Activated T-cell treated with anti-CD3 and anti-CD28 coated beads, Interleukin-2, amount 50 U/mL, for 4 hours (primary cell): ENCODE measurements around the gene CACNA1G. TPM values are rescaled to one million over a fixed set of nuclear protein-coding genes. Genes with fewer than 3 reads are reported as not detected.
A peak's percentile ranks its signal among the peaks of the same experiment; 100 is the strongest.

Experiments
- ATAC-seq, 2 donors: fragments of 200-7000 bp; cut with Tn5 transposase; one replicate each; pipeline ENCODE4 v1.10.0; 2021
- DNase-seq: peaks from one replicate; pipeline ENCODE4 v3.0.0-alpha.2; 2020
- H3K27me3 Mint-ChIP-seq: one replicate; pipeline ENCODE4 v1.8.0; 2021; ENCODE audit warnings: low read depth, mixed read lengths
- H3K36me3 Mint-ChIP-seq: one replicate; pipeline ENCODE4 v1.8.0; 2022; ENCODE audit warnings: mixed read lengths; ENCODE audit not compliant: insufficient read depth
- H3K4me1 Mint-ChIP-seq: one replicate; pipeline ENCODE4 v1.8.0; 2021; ENCODE audit warnings: low read depth, mixed read lengths
- H3K4me3 Mint-ChIP-seq: one replicate; pipeline ENCODE4 v1.8.0; 2021; ENCODE audit warnings: mild to moderate bottlenecking, moderate library complexity, mixed read lengths
- H3K9me3 Mint-ChIP-seq: one replicate; pipeline ENCODE4 v1.8.0; 2021; ENCODE audit warnings: mixed read lengths
- total RNA-seq, 3 donors: library from RNA; stranded (reverse); gene quantifications; one replicate each; pipeline ENCODE4 v1.2.1, GENCODE V29; 2021

The CACNA1G gene
- total RNA-seq, 3 donors from 2014 or later = 0.03 TPM; not detected in 2

GRCh38 chr17:50634915-50635731, 74.6 kb downstream of the CACNA1G start:
- Mint-ChIP-seq H3K27me3 (peaks cover 80% of the 10 kb centered on the region), H3K4me1 (no peaks in the 10 kb centered on the region), H3K4me3 (no peak overlapping the region), H3K9me3 (no peaks in the 10 kb centered on the region), H3K36me3 (no peaks in the 10 kb centered on the region)
- DNase-seq (no peak), ATAC-seq (peak; percentile 17 to 25)

GRCh38 chr17:50635732-50635981, 75.1 kb downstream of the CACNA1G start:
- Mint-ChIP-seq H3K4me3 (no peak overlapping the region), H3K36me3 (no peaks in the 10 kb centered on the region), H3K27me3 (peaks cover 74% of the 10 kb centered on the region), H3K9me3 (no peaks in the 10 kb centered on the region), H3K4me1 (no peaks in the 10 kb centered on the region)
- DNase-seq (no peak), ATAC-seq (no peak)

- no peak for DNase-seq
- Mint-ChIP-seq H3K4me3 (no peak overlapping the region), H3K9me3 (no peaks in the 10 kb centered on the region), H3K4me1 (no peaks in the 10 kb centered on the region), H3K36me3 (no peaks in the 10 kb centered on the region), H3K27me3 (peaks cover 70% of the 10 kb centered on the region)
- ATAC-seq = no peak
These were observed 75.7 kb downstream of the CACNA1G start for GRCh38 chr17:50635982-50636803.

- DNase-seq = no peak
- Mint-ChIP-seq H3K4me3 (no peak overlapping the region), H3K9me3 (no peaks in the 10 kb centered on the region), H3K4me1 (no peaks in the 10 kb centered on the region), H3K36me3 (no peaks in the 10 kb centered on the region), H3K27me3 (peaks cover 64% of the 10 kb centered on the region)
- ATAC-seq = no peak
These were observed 76.3 kb downstream of the CACNA1G start for GRCh38 chr17:50636804-50637195.

- Mint-ChIP-seq H3K27me3 (peaks cover 55% of the 10 kb centered on the region), H3K4me3 (no peak overlapping the region), H3K9me3 (no peaks in the 10 kb centered on the region), H3K4me1 (no peaks in the 10 kb centered on the region), H3K36me3 (no peaks in the 10 kb centered on the region)
- ATAC-seq (no peak), DNase-seq (no peak)
These were observed 77.5 kb downstream of the CACNA1G start for GRCh38 chr17:50637829-50638605.

- Mint-ChIP-seq H3K9me3 (no peaks in the 10 kb centered on the region), H3K4me1 (no peaks in the 10 kb centered on the region), H3K36me3 (no peaks in the 10 kb centered on the region), H3K4me3 (no peak overlapping the region), H3K27me3 (peaks cover 49% of the 10 kb centered on the region)
- ATAC-seq = no peak
- no peak for DNase-seq
These were observed 78.1 kb downstream of the CACNA1G start for GRCh38 chr17:50638606-50638965.

GRCh38 chr17:50638966-50639713, 78.6 kb downstream of the CACNA1G start:
- ATAC-seq (no peak), DNase-seq (no peak)
- Mint-ChIP-seq H3K27me3 (peaks cover 43% of the 10 kb centered on the region), H3K4me3 (no peak overlapping the region), H3K4me1 (no peaks in the 10 kb centered on the region), H3K9me3 (no peaks in the 10 kb centered on the region), H3K36me3 (no peaks in the 10 kb centered on the region)

- H3K36me3 Mint-ChIP-seq = no peaks in the 10 kb centered on the region
- no peak overlapping the region for H3K4me3 Mint-ChIP-seq
- DNase-seq = no peak
- H3K4me1 Mint-ChIP-seq = no peaks in the 10 kb centered on the region
- H3K27me3 Mint-ChIP-seq = peaks cover 36% of the 10 kb centered on the region
- no peaks in the 10 kb centered on the region for H3K9me3 Mint-ChIP-seq
- ATAC-seq = no peak
These were observed 80.3 kb downstream of the CACNA1G start for GRCh38 chr17:50640686-50641351.

GRCh38 chr17:50641357-50641756, 80.8 kb downstream of the CACNA1G start:
- Mint-ChIP-seq H3K27me3 (peaks cover 30% of the 10 kb centered on the region), H3K36me3 (no peaks in the 10 kb centered on the region), H3K9me3 (no peaks in the 10 kb centered on the region), H3K4me1 (no peaks in the 10 kb centered on the region), H3K4me3 (no peak overlapping the region)
- DNase-seq (no peak), ATAC-seq (no peak)

GRCh38 chr17:50642071-50642721, 81.7 kb downstream of the CACNA1G start:
- ATAC-seq = no peak
- H3K4me1 Mint-ChIP-seq = no peaks in the 10 kb centered on the region
- H3K4me3 Mint-ChIP-seq = no peak overlapping the region
- H3K36me3 Mint-ChIP-seq = no peaks in the 10 kb centered on the region
- peaks cover 22% of the 10 kb centered on the region for H3K27me3 Mint-ChIP-seq
- no peak for DNase-seq
- no peaks in the 10 kb centered on the region for H3K9me3 Mint-ChIP-seq

- Mint-ChIP-seq H3K27me3 (peaks cover 16% of the 10 kb centered on the region), H3K9me3 (no peaks in the 10 kb centered on the region), H3K4me1 (no peaks in the 10 kb centered on the region), H3K36me3 (no peaks in the 10 kb centered on the region), H3K4me3 (no peak overlapping the region)
- no peak for ATAC-seq
- DNase-seq = no peak
These were observed 82.5 kb downstream of the CACNA1G start for GRCh38 chr17:50642722-50643656.

GRCh38 chr17:50645748-50646682, 85.5 kb downstream of the CACNA1G start:
- DNase-seq (no peak), ATAC-seq (no peak)
- H3K36me3 Mint-ChIP-seq = no peaks in the 10 kb centered on the region
- H3K4me3 Mint-ChIP-seq = no peak overlapping the region
- H3K27me3 Mint-ChIP-seq = peaks cover 5% of the 10 kb centered on the region
- no peaks in the 10 kb centered on the region for H3K9me3 Mint-ChIP-seq
- no peaks in the 10 kb centered on the region for H3K4me1 Mint-ChIP-seq
